SK-N-MC (cell line): ENCODE data around the gene PSMD1.
"Not testable (repeated sequence)": the region's sequence is repeated elsewhere in the genome, so short reads cannot be mapped to it uniquely, and the experiment has no call there.

ENCODE experiments used
- DNase-seq: peaks from one replicate; pipeline ENCODE4 v3.0.0-alpha.2; 2011; ENCODE audit warnings: low read depth, low spot score
- H3K27ac ChIP-seq: fragments of 200-600 bp; sonication (generic); 2 replicates; pipeline ENCODE4 v1.5.1; 2016; ENCODE audit warnings: mixed run types
- H3K36me3 ChIP-seq: fragments of 200-600 bp; sonication (generic); 2 replicates; pipeline ENCODE4 v1.6.1; 2017; ENCODE audit warnings: antibody characterized with exemption, low read length, mixed read lengths; ENCODE audit not compliant: insufficient read depth
- H3K4me3 ChIP-seq: fragments of 200-600 bp; sonication (generic); 2 replicates; pipeline ENCODE4 v1.5.1; 2016
- H3K9ac ChIP-seq: fragments of 200-600 bp; sonication (generic); 2 replicates; pipeline ENCODE4 v1.8.0; 2017; ENCODE audit warnings: mixed run types, mixed read lengths; ENCODE audit not compliant: insufficient read length
- H3K9me3 ChIP-seq: fragments of 200-600 bp; sonication (generic); 2 replicates; pipeline ENCODE4 v1.6.1; 2017; ENCODE audit warnings: low read depth, mild to moderate bottlenecking, antibody characterized with exemption, low read length, moderate library complexity, mixed read lengths
- EZH2 ChIP-seq: fragments of 200-600 bp; sonication (generic); IDR thresholded peaks from one replicate; pipeline ENCODE4 v1.6.1; 2017; ENCODE audit warnings: antibody characterized with exemption
- FOXP2 ChIP-seq: optimal IDR thresholded peaks from 2 replicates; pipeline ENCODE3; 2011; ENCODE audit warnings: mild to moderate bottlenecking, moderate library complexity; ENCODE audit not compliant: insufficient read depth; ENCODE audit errors: extremely low read length, control extremely low read depth
- POLR2AphosphoS5 ChIP-seq: IDR thresholded peaks from 2 replicates; pipeline ENCODE4 v1.6.1; 2012; ENCODE audit warnings: mild to moderate bottlenecking, low read depth, low read length, borderline replicate concordance

The PSMD1 gene

DNA sequence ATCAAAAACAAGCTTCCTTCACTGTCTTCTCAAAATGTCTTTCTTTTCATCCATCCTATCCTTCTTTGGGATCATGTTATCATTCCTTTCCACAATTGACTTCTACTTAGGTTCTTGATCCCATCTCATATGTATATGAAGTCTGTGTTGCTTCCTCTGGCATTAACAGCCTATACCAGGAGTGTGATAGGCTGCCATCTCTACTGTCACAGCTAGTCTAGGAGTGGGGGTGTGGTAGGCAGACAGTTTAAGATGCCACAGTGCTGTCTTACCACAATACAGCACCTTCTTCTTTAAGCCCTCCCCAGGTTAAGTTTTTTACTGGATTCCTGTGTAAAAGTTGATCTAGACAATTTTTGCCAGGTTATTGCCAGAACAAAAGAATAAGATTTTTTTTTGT lies 71.9 kb downstream of the PSMD1 start:
- no peak for TF ChIP-seq POLR2AphosphoS5
- TF ChIP-seq FOXP2: no peak
- no peak for TF ChIP-seq EZH2
- DNase-seq: no peak
- Histone ChIP-seq H3K9ac (no peak overlapping the region), H3K36me3 (no peaks in the 10 kb centered on the region; the same call in 1 of the 2 replicates), H3K9me3 (no peaks in the 10 kb centered on the region), H3K4me3 (peak overlapping the region; percentile 57), H3K27ac (peak overlapping the region; percentile 93)

DNA sequence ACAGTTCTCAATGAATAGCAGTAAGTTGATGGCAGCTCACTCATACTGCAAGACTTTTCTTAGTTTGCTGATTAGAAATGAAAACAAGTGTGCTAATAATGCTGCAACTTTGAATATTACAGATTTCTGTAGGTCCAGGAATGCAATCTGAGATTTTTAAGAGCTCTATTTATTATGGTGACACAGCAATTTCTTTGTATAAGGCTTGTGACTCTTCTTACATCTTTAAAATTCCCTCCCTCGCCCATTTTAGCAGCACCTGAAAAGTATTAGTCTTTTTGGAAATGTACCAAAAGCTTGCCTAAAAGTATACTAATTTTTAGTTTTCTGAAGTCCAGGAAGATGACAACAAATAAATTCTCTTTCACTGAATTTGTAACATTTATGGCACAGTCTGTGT lies 72.5 kb downstream of the PSMD1 start:
- DNase-seq: peak; percentile 39
- TF ChIP-seq EZH2 (no peak), FOXP2 (no peak), POLR2AphosphoS5 (no peak)
- Histone ChIP-seq H3K27ac (peak overlapping the region; percentile 93), H3K36me3 (no peaks in the 10 kb centered on the region; the same call in 1 of the 2 replicates), H3K9ac (peak overlapping the region; percentile 4), H3K4me3 (peak overlapping the region; percentile 57), H3K9me3 (no peaks in the 10 kb centered on the region)

DNA sequence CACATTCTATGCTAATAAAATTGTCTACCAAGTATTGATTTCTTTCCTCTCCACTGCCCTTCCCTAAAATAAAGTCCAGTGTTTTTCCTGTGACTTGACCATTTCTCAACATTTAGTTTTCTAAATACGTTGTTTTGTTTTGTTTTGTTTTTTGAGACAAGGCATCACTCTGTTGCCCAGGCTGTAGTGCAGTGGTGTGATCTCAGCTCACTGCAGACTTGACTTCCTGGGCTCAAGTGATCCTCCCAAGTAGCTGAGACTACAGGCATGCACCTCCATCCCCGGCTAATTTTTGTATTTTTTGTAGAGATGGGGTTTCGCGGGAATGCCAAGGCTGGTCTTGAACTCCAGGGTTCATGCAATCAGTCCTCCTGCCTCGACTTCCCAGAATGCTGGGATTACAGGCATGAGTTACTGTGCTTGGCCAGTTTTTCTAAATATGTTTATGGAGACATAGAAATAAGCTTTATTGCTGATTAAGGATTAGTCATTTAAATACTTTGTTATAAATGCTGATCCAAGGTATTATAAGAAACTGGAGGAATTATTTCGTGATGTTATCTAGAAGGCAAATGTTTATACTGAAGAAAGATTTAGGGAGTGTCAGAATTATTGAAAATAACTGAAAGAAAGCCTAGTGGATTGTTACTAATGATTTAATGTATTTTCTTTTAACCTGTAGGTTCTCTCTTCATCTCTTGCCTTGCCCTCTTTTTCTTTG lies 73.8 kb downstream of the PSMD1 start:
- Histone ChIP-seq H3K36me3 (no peaks in the 10 kb centered on the region; the same call in 1 of the 2 replicates), H3K9ac (no peak overlapping the region), H3K27ac (peak overlapping the region; percentile 93), H3K4me3 (no peak overlapping the region), H3K9me3 (no peaks in the 10 kb centered on the region)
- TF ChIP-seq EZH2 (no peak), POLR2AphosphoS5 (no peak), FOXP2 (no peak)
- no peak for DNase-seq

DNA sequence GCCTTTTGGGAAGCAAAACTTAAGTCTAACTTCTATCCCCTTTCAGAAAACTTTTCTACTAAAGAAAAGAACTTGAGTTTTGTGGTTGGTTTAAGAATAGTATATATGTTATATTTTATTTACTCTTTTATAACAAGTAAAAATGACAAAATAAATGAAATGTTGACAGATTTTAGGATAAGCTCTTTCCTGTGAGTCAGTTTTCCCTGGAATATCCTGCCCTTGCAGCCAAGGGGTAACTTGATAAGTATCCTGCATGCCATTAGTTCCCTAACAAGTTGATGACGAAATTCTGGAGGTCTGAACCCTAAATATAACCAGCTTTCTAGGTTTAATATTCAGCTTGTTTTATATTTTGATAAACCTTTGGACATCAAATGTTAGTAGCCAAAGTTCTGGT lies 75.5 kb downstream of the PSMD1 start:
- Histone ChIP-seq H3K36me3 (no peaks in the 10 kb centered on the region; the same call in 1 of the 2 replicates), H3K4me3 (no peak overlapping the region), H3K27ac (peak overlapping the region; percentile 59; the same call in 1 of the 2 replicates), H3K9ac (no peak overlapping the region), H3K9me3 (no peaks in the 10 kb centered on the region)
- no peak for TF ChIP-seq POLR2AphosphoS5
- no peak for TF ChIP-seq FOXP2
- TF ChIP-seq EZH2: no peak
- no peak for DNase-seq

DNA sequence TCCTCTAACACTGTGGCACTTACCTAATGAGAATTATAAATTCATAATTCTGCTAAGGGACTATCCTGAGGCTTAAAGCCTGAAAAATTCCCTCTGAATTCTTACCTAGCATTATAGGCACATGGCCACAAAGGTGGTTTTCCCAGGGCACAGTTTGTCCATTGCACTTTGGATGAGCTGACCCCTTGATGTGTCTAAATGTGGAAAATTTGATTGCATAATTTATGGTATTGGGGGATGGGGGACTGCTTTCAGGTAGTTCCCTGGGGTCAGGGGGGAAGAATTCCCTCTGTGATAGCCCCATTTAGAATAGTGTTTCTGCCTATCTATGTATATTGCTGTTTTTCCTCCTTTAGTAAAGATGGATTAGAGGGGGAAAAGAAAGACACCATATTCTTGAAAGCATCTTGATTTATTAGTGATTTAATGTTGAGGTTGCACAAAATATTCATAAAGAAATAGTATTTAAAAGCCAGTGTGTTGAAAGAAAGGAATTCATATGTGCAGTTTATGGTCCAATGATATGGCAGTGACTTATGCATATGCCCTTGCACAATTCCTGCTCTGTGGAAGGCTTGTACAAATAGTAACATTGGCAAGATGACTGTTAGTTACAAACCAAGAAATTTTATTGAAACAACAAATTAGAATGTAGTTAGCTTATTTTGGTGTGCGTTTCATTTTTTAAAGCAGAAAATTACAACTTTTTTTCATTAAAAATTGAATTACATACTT lies 76.9 kb downstream of the PSMD1 start:
- peak overlapping the region; percentile 40 for H3K4me3 ChIP-seq
- H3K9ac ChIP-seq: no peak overlapping the region
- peaks cover 4% of the 10 kb centered on the region; the same call in 1 of the 2 replicates for H3K36me3 ChIP-seq
- H3K9me3 ChIP-seq: no peaks in the 10 kb centered on the region
- no peak for TF ChIP-seq EZH2
- TF ChIP-seq FOXP2: no peak
- TF ChIP-seq POLR2AphosphoS5: no peak; the same call in 1 of the 2 replicates
- peak; percentile 76 for DNase-seq
- H3K27ac ChIP-seq: peak overlapping the region; percentile 82

DNA sequence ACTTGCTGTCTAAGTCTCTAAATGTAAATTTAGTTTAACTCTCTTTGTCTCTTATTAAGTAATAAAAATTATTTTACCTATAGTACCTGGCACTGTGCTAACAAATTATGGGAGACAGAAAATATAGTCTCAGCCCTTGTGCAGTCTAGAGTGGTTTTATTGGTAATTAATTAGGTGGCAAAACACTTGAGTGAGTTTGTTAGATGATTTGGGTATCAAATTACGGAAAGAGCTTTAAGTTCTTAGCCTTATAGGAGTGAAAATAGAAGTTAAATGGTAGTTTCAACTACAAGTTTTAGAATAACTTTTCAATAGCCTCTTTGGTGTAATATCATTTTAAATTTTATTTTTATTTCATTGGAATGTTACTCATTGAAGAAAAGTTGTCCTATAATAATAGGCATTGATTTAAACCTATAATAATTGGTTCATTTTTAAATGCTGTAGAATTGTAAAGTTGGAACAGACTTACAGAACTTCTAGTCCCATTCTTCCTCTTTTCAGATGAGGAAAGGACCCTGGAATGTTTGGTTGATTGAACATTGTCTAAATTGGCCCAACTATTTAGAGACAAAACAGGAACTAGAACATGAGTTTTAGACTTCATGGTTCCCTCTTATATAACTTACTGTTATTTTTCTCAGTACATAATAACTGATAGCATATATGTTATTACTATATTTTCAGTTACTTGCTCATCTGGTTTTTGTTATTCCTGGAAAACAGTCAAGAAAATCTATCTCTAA lies 78.4 kb downstream of the PSMD1 start:
- peaks cover 15% of the 10 kb centered on the region; the same call in 1 of the 2 replicates for H3K36me3 ChIP-seq
- no peak for DNase-seq
- H3K4me3 ChIP-seq: peak overlapping the region; percentile 33; the same call in 1 of the 2 replicates
- TF ChIP-seq EZH2 (no peak), POLR2AphosphoS5 (no peak), FOXP2 (no peak)
- H3K27ac ChIP-seq: peak overlapping the region; percentile 82
- no peaks in the 10 kb centered on the region for H3K9me3 ChIP-seq
- no peak overlapping the region for H3K9ac ChIP-seq

DNA sequence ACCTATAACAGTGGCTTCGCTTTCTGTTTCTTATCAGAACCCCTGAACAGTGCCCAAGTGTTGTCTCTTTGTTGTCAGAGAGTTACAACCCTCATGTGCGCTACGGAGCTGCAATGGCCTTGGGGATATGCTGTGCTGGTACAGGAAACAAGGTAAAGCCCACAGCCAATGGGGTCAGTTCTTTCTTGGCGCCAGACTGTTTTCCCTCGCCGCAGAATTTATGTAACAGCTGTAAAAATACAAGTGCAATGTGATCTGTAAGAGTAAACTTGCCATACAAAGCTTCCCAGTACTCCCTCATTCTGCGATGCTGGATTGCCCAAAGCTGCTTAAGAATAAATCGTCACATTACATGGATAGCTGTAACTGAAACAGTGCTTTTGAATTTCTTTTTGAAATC lies 82.0 kb downstream of the PSMD1 start:
- peaks cover 15% of the 10 kb centered on the region for H3K36me3 ChIP-seq
- H3K27ac ChIP-seq: peak overlapping the region; percentile 59; the same call in 1 of the 2 replicates
- no peak overlapping the region for H3K4me3 ChIP-seq
- DNase-seq: no peak
- TF ChIP-seq POLR2AphosphoS5 (no peak), EZH2 (no peak), FOXP2 (no peak)
- H3K9me3 ChIP-seq: no peaks in the 10 kb centered on the region
- no peak overlapping the region for H3K9ac ChIP-seq

DNA sequence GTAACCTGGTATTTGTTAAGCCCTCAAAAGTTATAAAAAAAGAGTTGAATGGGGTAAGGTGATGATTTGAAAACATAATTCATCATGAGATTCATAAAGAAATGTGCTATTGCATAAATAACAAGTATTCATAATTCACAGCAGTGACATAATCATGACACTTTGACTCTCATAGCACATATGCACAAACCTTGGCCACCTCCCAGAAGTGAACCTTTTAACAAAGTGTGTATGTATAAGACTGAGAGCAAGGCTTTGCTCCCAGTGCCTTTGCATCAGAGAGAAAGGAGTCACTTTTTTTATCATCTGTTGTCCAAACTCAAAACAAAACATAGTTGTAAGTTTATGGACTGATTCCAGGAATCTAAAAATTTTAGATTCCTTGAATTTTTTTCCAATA lies 83.1 kb downstream of the PSMD1 start:
- TF ChIP-seq POLR2AphosphoS5: no peak
- TF ChIP-seq FOXP2: no peak
- no peak for TF ChIP-seq EZH2

DNA sequence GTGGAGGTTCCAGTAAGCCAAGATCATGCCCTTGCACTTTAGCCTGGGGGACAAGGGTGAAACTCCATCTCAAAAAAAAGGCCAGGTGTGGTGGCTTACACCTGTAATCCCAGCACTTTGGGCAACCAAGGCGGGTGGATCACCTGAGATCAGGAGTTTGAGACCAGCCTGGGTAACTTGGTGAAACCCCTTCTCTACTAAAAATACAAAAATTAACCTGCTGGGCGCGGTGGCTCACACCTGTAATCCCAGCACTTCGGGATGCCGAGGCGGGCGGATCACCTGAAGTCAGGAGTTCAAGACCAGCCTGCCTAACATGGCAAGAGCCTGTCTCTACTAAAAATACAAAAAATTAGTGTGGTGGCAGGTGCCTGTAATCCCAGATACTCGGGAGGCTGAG lies 84.1 kb downstream of the PSMD1 start:
- H3K36me3 ChIP-seq: peaks cover 23% of the 10 kb centered on the region
- H3K27ac ChIP-seq, H3K4me3 ChIP-seq, H3K9ac ChIP-seq, DNase-seq, H3K9me3 ChIP-seq: not testable (repeated sequence)

More for the DNA sequence above, 83.1 kb downstream of the PSMD1 start:
- H3K4me3 ChIP-seq: no peak overlapping the region
- H3K9ac ChIP-seq: no peak overlapping the region
- DNase-seq: no peak
- peaks cover 19% of the 10 kb centered on the region for H3K36me3 ChIP-seq
- no peaks in the 10 kb centered on the region for H3K9me3 ChIP-seq
- H3K27ac ChIP-seq: no peak overlapping the region
